WTC11 (cell line): Measurements from ENCODE around the gene SLC24A1. TPM values are rescaled to one million over a fixed set of nuclear protein-coding genes. Genes with fewer than 3 reads are reported as not detected.

Source experiments
- ATAC-seq: fragments of 200-7000 bp; cut with Tn5 transposase; 2 replicates; pipeline ENCODE4 v1.10.0; 2021; ENCODE audit warnings: mild to moderate bottlenecking, moderate library complexity
- CTCF ChIA-PET: fragments of 300-600 bp; sonication (Branson Sonifier 250); formaldehyde crosslinking; loops from one replicate; lab custom pipeline; 2021; ENCODE audit warnings: antibody characterized with exemption; lab: Charles Lee
- POLR2A ChIA-PET: fragments of 350-600 bp; sonication (Branson Sonifier 250); formaldehyde crosslinking; loops from one replicate; lab custom pipeline; 2021; ENCODE audit warnings: antibody characterized with exemption; lab: Charles Lee
- DNase-seq: peaks from one replicate; pipeline ENCODE4 v3.0.0; 2021; ENCODE audit warnings: low spot score
- H3K27ac Mint-ChIP-seq: 2 replicates; pipeline ENCODE4 v1.8.0; 2021; ENCODE audit warnings: mixed read lengths
- H3K27me3 Mint-ChIP-seq: 2 replicates; pipeline ENCODE4 v1.8.0; 2021; ENCODE audit warnings: low read depth, mild to moderate bottlenecking, moderate library complexity, mixed read lengths
- H3K36me3 Mint-ChIP-seq: 2 replicates; pipeline ENCODE4 v1.8.0; 2021; ENCODE audit warnings: mixed read lengths
- H3K4me1 Mint-ChIP-seq: 2 replicates; pipeline ENCODE4 v1.8.0; 2022; ENCODE audit warnings: mixed read lengths
- H3K4me3 Mint-ChIP-seq: 2 replicates; pipeline ENCODE4 v1.8.0; 2021; ENCODE audit warnings: mild to moderate bottlenecking, moderate library complexity, mixed read lengths
- H3K9me3 Mint-ChIP-seq: 2 replicates; pipeline ENCODE4 v1.8.0; 2021; ENCODE audit warnings: mixed read lengths
- ARID4B ChIP-seq: sonication (generic); formaldehyde crosslinking; IDR thresholded peaks from 2 replicates; pipeline ENCODE4 v1.8.0; 2023; ENCODE audit warnings: missing genetic modification reagents, mild to moderate bottlenecking, borderline replicate concordance
- ATF3 ChIP-seq: sonication (generic); formaldehyde crosslinking; conservative IDR thresholded peaks from 2 replicates; pipeline ENCODE4 v1.8.1; 2022; ENCODE audit warnings: mild to moderate bottlenecking, missing genetic modification reagents
- ATF6 ChIP-seq: sonication (generic); formaldehyde crosslinking; IDR thresholded peaks from 2 replicates; pipeline ENCODE4 v1.8.1; 2023; ENCODE audit warnings: mild to moderate bottlenecking, missing genetic modification reagents
- CBFB ChIP-seq: sonication (generic); formaldehyde crosslinking; IDR thresholded peaks from 2 replicates; pipeline ENCODE4 v1.8.1; 2022; ENCODE audit warnings: mild to moderate bottlenecking, low read depth, missing genetic modification reagents
- CREB1 ChIP-seq: sonication (generic); formaldehyde crosslinking; IDR thresholded peaks from 2 replicates; pipeline ENCODE4 v1.8.0; 2023; ENCODE audit warnings: mild to moderate bottlenecking, missing genetic modification reagents
- EMX1 ChIP-seq: fragments of 250-450 bp; sonication (Bioruptor Pico); IDR thresholded peaks from 2 replicates; pipeline ENCODE4 v1.8.0; 2021; ENCODE audit warnings: mild to moderate bottlenecking
- ESRRA ChIP-seq: sonication (generic); formaldehyde crosslinking; IDR thresholded peaks from 2 replicates; pipeline ENCODE4 v1.8.1; 2022; ENCODE audit warnings: mild to moderate bottlenecking, missing genetic modification reagents, borderline replicate concordance
- FOXJ3 ChIP-seq: sonication (generic); formaldehyde crosslinking; IDR thresholded peaks from 2 replicates; pipeline ENCODE4 v1.9.0; 2021; ENCODE audit warnings: missing genetic modification reagents, mild to moderate bottlenecking, borderline replicate concordance
- IRF1 ChIP-seq: sonication (generic); formaldehyde crosslinking; IDR thresholded peaks from 2 replicates; pipeline ENCODE4 v1.8.0; 2023; ENCODE audit warnings: missing genetic modification reagents
- JAZF1 ChIP-seq: fragments of 250-450 bp; sonication (Bioruptor Pico); IDR thresholded peaks from 2 replicates; pipeline ENCODE4 v1.9.0; 2021; ENCODE audit warnings: moderate library complexity, mild to moderate bottlenecking, inconsistent platforms
- MYBL2 ChIP-seq: sonication (generic); formaldehyde crosslinking; IDR thresholded peaks from 2 replicates; pipeline ENCODE4 v1.8.1; 2023; ENCODE audit warnings: mild to moderate bottlenecking, moderate library complexity, missing genetic modification reagents
- NFYB ChIP-seq: sonication (generic); formaldehyde crosslinking; conservative IDR thresholded peaks from 2 replicates; pipeline ENCODE4 v1.8.0; 2022; ENCODE audit warnings: low read depth, missing genetic modification reagents
- OVOL2 ChIP-seq: fragments of 250-450 bp; sonication (Bioruptor Pico); IDR thresholded peaks from 2 replicates; pipeline ENCODE4 v1.9.0; 2021; ENCODE audit warnings: mild to moderate bottlenecking, borderline replicate concordance
- PRDM15 ChIP-seq: sonication (generic); formaldehyde crosslinking; IDR thresholded peaks from 2 replicates; pipeline ENCODE4 v1.8.0; 2022; ENCODE audit warnings: missing genetic modification reagents
- USF2 ChIP-seq: sonication (generic); formaldehyde crosslinking; IDR thresholded peaks from 2 replicates; pipeline ENCODE4 v1.8.1; 2023; ENCODE audit warnings: mild to moderate bottlenecking, missing genetic modification reagents, moderate library complexity
- ZNF138 ChIP-seq: sonication (generic); formaldehyde crosslinking; conservative IDR thresholded peaks from 2 replicates; pipeline ENCODE4 v1.8.1; 2022; ENCODE audit warnings: mild to moderate bottlenecking, moderate library complexity, missing genetic modification reagents
- ZNF219 ChIP-seq: sonication (generic); formaldehyde crosslinking; IDR thresholded peaks from 2 replicates; pipeline ENCODE4 v1.8.0; 2023; ENCODE audit warnings: missing genetic modification reagents, mild to moderate bottlenecking, borderline replicate concordance
- ZNF396 ChIP-seq: fragments of 250-450 bp; sonication (Bioruptor Pico); IDR thresholded peaks from 2 replicates; pipeline ENCODE4 v1.8.0; 2021; ENCODE audit warnings: mild to moderate bottlenecking, moderate library complexity, borderline replicate concordance
- ZNF423 ChIP-seq: fragments of 250-450 bp; sonication (Bioruptor Pico); IDR thresholded peaks from 2 replicates; pipeline ENCODE4 v2.1.2; 2022; ENCODE audit warnings: mild to moderate bottlenecking, moderate library complexity
- ZNF512 ChIP-seq: sonication (generic); formaldehyde crosslinking; IDR thresholded peaks from 2 replicates; pipeline ENCODE4 v1.8.1; 2022; ENCODE audit warnings: missing genetic modification reagents, borderline replicate concordance
- ZNF671 ChIP-seq: fragments of 250-450 bp; sonication (Bioruptor Pico); IDR thresholded peaks from 2 replicates; pipeline ENCODE4 v1.8.0; 2021; ENCODE audit warnings: mild to moderate bottlenecking
- total RNA-seq: library from RNA; stranded (reverse); gene quantifications from 3 replicates; pipeline ENCODE4 v1.2.3, GENCODE V29; 2021

SLC24A1 gene
- total RNA-seq, 1 experiment from 2014 or later, result 7.0 TPM

GRCh38 chr15:65584241-65584640, 37.5 kb upstream of the SLC24A1 start (continued):
- TF ChIP-seq MYBL2 (CRISPR knock-in tag) (no peak), ZNF138 (no peak), OVOL2 (CRISPR knock-in tag) (no peak), NFYB (no peak), USF2 (CRISPR knock-in tag) (no peak)

GRCh38 chr15:65587094-65587493, 34.6 kb upstream of the SLC24A1 start:
- no peaks in the 10 kb centered on the region for H3K9me3 Mint-ChIP-seq
- no peak overlapping the region for H3K27ac Mint-ChIP-seq
- no peaks in the 10 kb centered on the region for H3K4me1 Mint-ChIP-seq
- no peak for DNase-seq
- peaks cover 58% of the 10 kb centered on the region for H3K36me3 Mint-ChIP-seq
- ChIA-PET POLR2A (no interaction called here), CTCF (interaction anchor here (1.0 kb wide), 1 partner anchor 24 kb away, joined by 3 read pairs; the partner anchor contains the start of gene INTS14)
- ATAC-seq, result no peak
- H3K27me3 Mint-ChIP-seq, result no peaks in the 10 kb centered on the region
- no peak overlapping the region for H3K4me3 Mint-ChIP-seq
- TF ChIP-seq ARID4B (CRISPR knock-in tag) (no peak), ATF6 (CRISPR knock-in tag) (no peak), CREB1 (CRISPR knock-in tag) (no peak), ZNF671 (CRISPR knock-in tag) (no peak), FOXJ3 (CRISPR knock-in tag) (no peak), CBFB (CRISPR knock-in tag) (no peak), JAZF1 (CRISPR knock-in tag) (no peak), ZNF512 (CRISPR knock-in tag) (no peak), EMX1 (no peak), ZNF396 (CRISPR knock-in tag) (no peak), ZNF219 (no peak), USF2 (CRISPR knock-in tag) (no peak), ATF3 (CRISPR knock-in tag) (no peak), PRDM15 (CRISPR knock-in tag) (no peak), IRF1 (CRISPR knock-in tag) (no peak), ESRRA (CRISPR knock-in tag) (no peak), ZNF423 (CRISPR knock-in tag) (no peak), MYBL2 (CRISPR knock-in tag) (no peak)
